ENCODE data around the gene OR8G1. TPM values are rescaled to one million over a fixed set of nuclear protein-coding genes. Genes with fewer than 3 reads are reported as not detected.

The OR8G1 gene
- total RNA-seq, 2 donors from 2014 or later, result not detected

GRCh38 chr11:124204008-124204407 is 36.9 kb upstream of the OR8G1 start:
- no peak overlapping the region for H3K4me3 ChIP-seq
- H3K27ac ChIP-seq, result no peak overlapping the region
- TF ChIP-seq POLR2A (IDR thresholded peaks at IDR 0.05), result no peak
- TF ChIP-seq, protein P1, sequence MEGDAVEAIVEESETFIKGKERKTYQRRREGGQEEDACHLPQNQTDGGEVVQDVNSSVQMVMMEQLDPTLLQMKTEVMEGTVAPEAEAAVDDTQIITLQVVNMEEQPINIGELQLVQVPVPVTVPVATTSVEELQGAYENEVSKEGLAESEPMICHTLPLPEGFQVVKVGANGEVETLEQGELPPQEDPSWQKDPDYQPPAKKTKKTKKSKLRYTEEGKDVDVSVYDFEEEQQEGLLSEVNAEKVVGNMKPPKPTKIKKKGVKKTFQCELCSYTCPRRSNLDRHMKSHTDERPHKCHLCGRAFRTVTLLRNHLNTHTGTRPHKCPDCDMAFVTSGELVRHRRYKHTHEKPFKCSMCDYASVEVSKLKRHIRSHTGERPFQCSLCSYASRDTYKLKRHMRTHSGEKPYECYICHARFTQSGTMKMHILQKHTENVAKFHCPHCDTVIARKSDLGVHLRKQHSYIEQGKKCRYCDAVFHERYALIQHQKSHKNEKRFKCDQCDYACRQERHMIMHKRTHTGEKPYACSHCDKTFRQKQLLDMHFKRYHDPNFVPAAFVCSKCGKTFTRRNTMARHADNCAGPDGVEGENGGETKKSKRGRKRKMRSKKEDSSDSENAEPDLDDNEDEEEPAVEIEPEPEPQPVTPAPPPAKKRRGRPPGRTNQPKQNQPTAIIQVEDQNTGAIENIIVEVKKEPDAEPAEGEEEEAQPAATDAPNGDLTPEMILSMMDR (IDR thresholded peaks at IDR 0.05), result no peak
- no peak for TF ChIP-seq POLR2AphosphoS5 (IDR thresholded peaks at IDR 0.05)
- intact Hi-C loops (cut with DNase I), result no loop called here
- DNase-seq (ENCODE audit: low spot score), result no peak
- H3K9me3 ChIP-seq, result no peaks in the 10 kb centered on the region
- no peaks in the 10 kb centered on the region for H3K36me3 ChIP-seq
- H3K4me1 ChIP-seq (replicated peaks), result no peaks in the 10 kb centered on the region
- WGBS, result 90% methylated on average over 5 of the region's 5 CpGs
- H3K27me3 ChIP-seq (replicated peaks; ENCODE audit: insufficient read depth), result no peaks in the 10 kb centered on the region

GRCh38 chr11:124207102-124207792 is 33.6 kb upstream of the OR8G1 start:
- no peak for DNase-seq (ENCODE audit: low spot score)
- H3K4me3 ChIP-seq, result no peak overlapping the region
- intact Hi-C loops (cut with DNase I), result no loop called here
- TF ChIP-seq POLR2A (IDR thresholded peaks at IDR 0.05) (no peak), POLR2AphosphoS5 (IDR thresholded peaks at IDR 0.05) (no peak)
- TF ChIP-seq, protein P1 (IDR thresholded peaks at IDR 0.05), result no peak
- H3K4me1 ChIP-seq (replicated peaks), result no peaks in the 10 kb centered on the region
- H3K27me3 ChIP-seq (replicated peaks; ENCODE audit: insufficient read depth), result no peaks in the 10 kb centered on the region
- no peaks in the 10 kb centered on the region for H3K9me3 ChIP-seq
- WGBS, result 82% methylated on average over 6 of the region's 6 CpGs
- H3K27ac ChIP-seq, result no peak overlapping the region
- no peaks in the 10 kb centered on the region for H3K36me3 ChIP-seq

DNA sequence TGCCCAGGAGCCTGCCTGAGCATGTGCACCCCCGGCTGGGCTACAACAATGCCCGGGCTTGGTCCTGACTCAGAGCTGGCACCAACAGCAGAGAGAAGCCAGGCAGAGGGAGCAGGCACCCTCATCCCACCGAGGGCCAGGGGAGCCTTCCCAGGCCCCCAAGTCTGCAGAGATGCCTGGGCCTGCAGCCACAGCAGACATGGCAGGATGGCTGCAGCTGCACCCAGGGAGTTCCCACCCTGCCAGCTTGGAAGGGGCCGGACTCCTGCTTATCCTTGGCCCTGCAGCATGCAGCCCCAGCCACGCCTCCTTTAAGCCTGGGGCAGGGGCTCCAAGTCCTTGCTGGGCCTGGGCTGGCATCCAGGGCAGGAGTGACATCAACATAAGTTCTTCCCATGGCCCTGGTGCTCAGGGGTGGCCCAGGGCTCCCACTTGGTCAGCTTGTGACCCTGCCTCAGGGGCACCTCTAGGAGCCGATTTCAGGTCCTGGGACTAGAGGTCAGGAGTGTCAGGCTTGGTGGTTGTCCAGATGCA is 31.0 kb upstream of the OR8G1 start:
- 84% methylated on average over 6 of the region's 6 CpGs for WGBS
- no peak overlapping the region for H3K27ac ChIP-seq

GRCh38 chr11:124210421-124210820 is 30.5 kb upstream of the OR8G1 start:
- Histone ChIP-seq H3K27me3 (replicated peaks; ENCODE audit: insufficient read depth) (no peaks in the 10 kb centered on the region), H3K9me3 (no peaks in the 10 kb centered on the region), H3K27ac (no peak overlapping the region), H3K4me1 (replicated peaks) (no peaks in the 10 kb centered on the region), H3K4me3 (no peak overlapping the region), H3K36me3 (no peaks in the 10 kb centered on the region)
- TF ChIP-seq POLR2AphosphoS5 (IDR thresholded peaks at IDR 0.05) (no peak), POLR2A (IDR thresholded peaks at IDR 0.05) (no peak)
- TF ChIP-seq, protein P1 (IDR thresholded peaks at IDR 0.05), result no peak
- DNase-seq (ENCODE audit: low spot score), result no peak
- WGBS, result 72% methylated on average over 5 of the region's 5 CpGs
- intact Hi-C loops (cut with DNase I), result no loop called here

More for the DNA sequence above, 31.0 kb upstream of the OR8G1 start:
- Histone ChIP-seq H3K4me3 (no peak overlapping the region), H3K36me3 (no peaks in the 10 kb centered on the region), H3K27me3 (replicated peaks; ENCODE audit: insufficient read depth) (no peaks in the 10 kb centered on the region), H3K9me3 (no peaks in the 10 kb centered on the region), H3K4me1 (replicated peaks) (no peaks in the 10 kb centered on the region)
- TF ChIP-seq, protein P1 (IDR thresholded peaks at IDR 0.05), result no peak
- TF ChIP-seq POLR2AphosphoS5 (IDR thresholded peaks at IDR 0.05), result no peak
- TF ChIP-seq POLR2A (IDR thresholded peaks at IDR 0.05), result no peak
- DNase-seq (ENCODE audit: low spot score), result no peak
- intact Hi-C loops (cut with DNase I), result no loop called here

- intact Hi-C loops (cut with DNase I), result no loop called here
- Histone ChIP-seq H3K36me3 (no peaks in the 10 kb centered on the region), H3K9me3 (no peaks in the 10 kb centered on the region), H3K4me1 (replicated peaks) (no peaks in the 10 kb centered on the region), H3K4me3 (no peak overlapping the region), H3K27ac (no peak overlapping the region), H3K27me3 (replicated peaks; ENCODE audit: insufficient read depth) (no peaks in the 10 kb centered on the region)
- no peak for TF ChIP-seq POLR2AphosphoS5 (IDR thresholded peaks at IDR 0.05)
- TF ChIP-seq, protein P1 (IDR thresholded peaks at IDR 0.05), result no peak
- no peak for TF ChIP-seq POLR2A (IDR thresholded peaks at IDR 0.05)
- DNase-seq (ENCODE audit: low spot score), result no peak
Observed at GRCh38 chr11:124211321-124211720, 29.6 kb upstream of the OR8G1 start.

Data from prostate gland (tissue), 2 donors.